GM12878 (cell line): ENCODE data around the gene HP1BP3.

Experiments used
- ATF2 ChIP-seq: IDR thresholded peaks from 2 replicates; pipeline ENCODE4 v1.6.1; 2012; ENCODE audit warnings: low read length, inconsistent platforms
- CTCF ChIP-seq, 3 experiments: IDR thresholded peaks in 2 of 3; conservative IDR thresholded peaks in 1 of 3; 2 replicates each; pipeline ENCODE4 v1.5.1; 2011; ENCODE audit warnings: low read depth in 3 of 3, low read length in 3 of 3, mild to moderate bottlenecking in 3 of 3, control low read depth in 2 of 3, moderate library complexity in 2 of 3, inconsistent platforms in 1 of 3, mixed read lengths in 1 of 3; ENCODE audit not compliant: control insufficient read depth in 2 of 3, insufficient read depth in 1 of 3; ENCODE audit errors: extremely low read depth in 1 of 3
- POLR2A ChIP-seq: IDR thresholded peaks from 2 replicates; pipeline ENCODE4 v1.6.1; 2011; ENCODE audit warnings: low read depth, mild to moderate bottlenecking, low read length

DNA sequence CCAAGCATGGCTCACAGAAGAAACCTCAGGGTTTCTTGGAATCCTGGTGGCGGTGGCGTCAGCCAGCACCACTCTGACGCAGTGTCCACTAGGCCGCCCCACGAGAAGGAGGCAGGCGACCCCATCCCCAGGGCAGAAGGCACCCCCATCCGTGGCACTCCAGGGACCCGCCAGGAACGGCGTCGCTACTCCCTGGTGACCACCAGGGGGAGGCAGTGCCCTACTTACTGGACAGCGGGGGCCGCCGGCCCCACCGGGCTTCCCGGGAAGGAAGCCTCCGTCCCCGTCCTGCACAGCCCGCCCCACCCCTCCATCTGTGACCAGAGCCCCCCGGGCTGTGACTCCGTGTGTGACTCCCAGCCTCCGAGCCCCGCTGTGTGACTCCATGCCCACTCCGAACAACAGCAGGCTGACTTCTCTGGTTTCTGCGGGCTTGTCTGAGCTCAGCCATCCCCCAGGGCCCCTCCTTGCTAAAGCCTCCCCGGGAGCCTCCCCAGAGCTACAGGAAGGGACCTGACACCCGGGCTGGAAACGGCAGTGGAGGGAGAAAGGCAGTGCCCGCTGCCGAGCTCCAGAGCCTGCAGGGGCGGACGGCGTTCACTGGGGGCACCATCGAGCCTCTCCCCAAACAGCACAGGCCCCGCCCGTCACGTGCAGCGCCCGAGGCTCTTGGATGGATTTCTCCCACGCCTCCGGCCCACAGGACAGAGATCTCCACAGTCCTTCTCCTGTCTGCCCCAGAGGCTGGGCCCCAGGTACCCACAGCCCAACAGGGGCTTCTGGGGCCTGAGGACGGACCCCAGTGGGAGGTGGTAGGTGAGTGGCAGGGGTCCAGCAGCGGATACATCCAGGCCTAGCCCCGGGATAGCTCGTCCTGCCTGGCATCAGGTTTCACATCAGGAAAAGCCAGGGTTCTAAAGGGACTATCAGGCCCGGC is 90.4 kb downstream of the HP1BP3 start:
- no peak for TF ChIP-seq POLR2A
- no peak for TF ChIP-seq ATF2
- peak; percentile 73 to 97 (median 89) for TF ChIP-seq CTCF (IDR thresholded peaks at IDR 0.05 in 2 of 3, conservative IDR thresholded peaks at IDR 0.05 in 1 of 3; ENCODE audit: control insufficient read depth in 2 of 3, extremely low read depth in 1 of 3, insufficient read depth in 1 of 3, low read depth in 3 of 3, low read length in 3 of 3)
